H1 (cell line): ENCODE measurements around the gene CIT. TPM values are rescaled to one million over a fixed set of nuclear protein-coding genes. Genes with fewer than 3 reads are reported as not detected.

Experiments used
- CBX5 ChIP-seq: fragments of 300-800, 300-1000 bp; sonication (generic); IDR thresholded peaks from 2 replicates; pipeline ENCODE4 v1.7.1; 2016; ENCODE audit warnings: antibody characterized with exemption, low read length, low read depth
- CHD2 ChIP-seq: IDR thresholded peaks from 2 replicates; pipeline ENCODE4 v1.6.1; 2012; ENCODE audit warnings: low read length, improper control_type of control experiment
- EP300 ChIP-seq, 2 experiments: IDR thresholded peaks; 1 replicate in 1 of 2; 2 replicates in 1 of 2; pipeline ENCODE4 v1.6.1; 2011 to 2012; ENCODE audit warnings: low read depth in 2 of 2, low read length in 2 of 2, mild to moderate bottlenecking in 2 of 2, borderline replicate concordance in 1 of 2, inconsistent platforms in 1 of 2, moderate library complexity in 1 of 2
- JUN ChIP-seq: IDR thresholded peaks from 2 replicates; pipeline ENCODE4 v1.6.1; 2011; ENCODE audit warnings: low read depth, mild to moderate bottlenecking, improper control_type of control experiment, low read length
- PHF8 ChIP-seq: fragments of 200-600 bp; sonication (generic); conservative IDR thresholded peaks from 2 replicates; pipeline ENCODE4 v1.7.1; 2012; ENCODE audit warnings: low read depth, mild to moderate bottlenecking, inconsistent platforms, low read length, moderate library complexity
- RNF2 ChIP-seq: fragments of 200-900, 300-1000 bp; sonication (generic); IDR thresholded peaks from 2 replicates; pipeline ENCODE4 v1.7.1; 2016; ENCODE audit warnings: borderline replicate concordance, low read depth, mild to moderate bottlenecking, antibody characterized with exemption, low read length; ENCODE audit not compliant: poor library complexity, severe bottlenecking; ENCODE audit errors: missing control alignments
- polyA plus RNA-seq, 7 experiments: library from polyadenylated mRNA; depleted of rRNA in 3 of 7; stranded (reverse) in 5 of 7; unstranded in 2 of 7; fragments of >200 nt in 5 of 7; fragments of 200-250 nt in 2 of 7; gene quantifications; 1 replicate in 5 of 7; 2 replicates in 1 of 7; 4 replicates in 1 of 7; pipeline versions ENCODE4 v1.2.1 to v1.2.3, GENCODE V29; 2011 to 2013; ENCODE audit warnings: missing spikeins in 2 of 7, mixed read lengths in 2 of 7
- total RNA-seq: library from RNA; stranded (reverse); fragmentation: NEBNext Ultra II Directional; extraction: Animal tissue kit (Norgen Biotek cat#: 25700); gene quantifications from 2 replicates; pipeline ENCODE4 v1.2.1, GENCODE V29; 2021
- TF ChIP-seq, protein P1 (sequence below): fragments of 300-600 bp; sonication (generic); IDR thresholded peaks from 2 replicates; pipeline ENCODE4 v1.7.1; 2012; ENCODE audit warnings: low read length, moderate library complexity, mild to moderate bottlenecking, inconsistent platforms; ENCODE audit not compliant: insufficient replicate concordance
- TF ChIP-seq, protein P2 (sequence below): IDR thresholded peaks from 2 replicates; pipeline ENCODE4 v1.6.1; 2012; ENCODE audit warnings: inconsistent platforms

Gene CIT
- total and polyA plus RNA-seq, 2 of the 8 experiments (the other 6 are each of a cell fraction or from before 2014, with no cell fraction given), result 17.1 to 60.9 TPM

- TF ChIP-seq, protein P1, sequence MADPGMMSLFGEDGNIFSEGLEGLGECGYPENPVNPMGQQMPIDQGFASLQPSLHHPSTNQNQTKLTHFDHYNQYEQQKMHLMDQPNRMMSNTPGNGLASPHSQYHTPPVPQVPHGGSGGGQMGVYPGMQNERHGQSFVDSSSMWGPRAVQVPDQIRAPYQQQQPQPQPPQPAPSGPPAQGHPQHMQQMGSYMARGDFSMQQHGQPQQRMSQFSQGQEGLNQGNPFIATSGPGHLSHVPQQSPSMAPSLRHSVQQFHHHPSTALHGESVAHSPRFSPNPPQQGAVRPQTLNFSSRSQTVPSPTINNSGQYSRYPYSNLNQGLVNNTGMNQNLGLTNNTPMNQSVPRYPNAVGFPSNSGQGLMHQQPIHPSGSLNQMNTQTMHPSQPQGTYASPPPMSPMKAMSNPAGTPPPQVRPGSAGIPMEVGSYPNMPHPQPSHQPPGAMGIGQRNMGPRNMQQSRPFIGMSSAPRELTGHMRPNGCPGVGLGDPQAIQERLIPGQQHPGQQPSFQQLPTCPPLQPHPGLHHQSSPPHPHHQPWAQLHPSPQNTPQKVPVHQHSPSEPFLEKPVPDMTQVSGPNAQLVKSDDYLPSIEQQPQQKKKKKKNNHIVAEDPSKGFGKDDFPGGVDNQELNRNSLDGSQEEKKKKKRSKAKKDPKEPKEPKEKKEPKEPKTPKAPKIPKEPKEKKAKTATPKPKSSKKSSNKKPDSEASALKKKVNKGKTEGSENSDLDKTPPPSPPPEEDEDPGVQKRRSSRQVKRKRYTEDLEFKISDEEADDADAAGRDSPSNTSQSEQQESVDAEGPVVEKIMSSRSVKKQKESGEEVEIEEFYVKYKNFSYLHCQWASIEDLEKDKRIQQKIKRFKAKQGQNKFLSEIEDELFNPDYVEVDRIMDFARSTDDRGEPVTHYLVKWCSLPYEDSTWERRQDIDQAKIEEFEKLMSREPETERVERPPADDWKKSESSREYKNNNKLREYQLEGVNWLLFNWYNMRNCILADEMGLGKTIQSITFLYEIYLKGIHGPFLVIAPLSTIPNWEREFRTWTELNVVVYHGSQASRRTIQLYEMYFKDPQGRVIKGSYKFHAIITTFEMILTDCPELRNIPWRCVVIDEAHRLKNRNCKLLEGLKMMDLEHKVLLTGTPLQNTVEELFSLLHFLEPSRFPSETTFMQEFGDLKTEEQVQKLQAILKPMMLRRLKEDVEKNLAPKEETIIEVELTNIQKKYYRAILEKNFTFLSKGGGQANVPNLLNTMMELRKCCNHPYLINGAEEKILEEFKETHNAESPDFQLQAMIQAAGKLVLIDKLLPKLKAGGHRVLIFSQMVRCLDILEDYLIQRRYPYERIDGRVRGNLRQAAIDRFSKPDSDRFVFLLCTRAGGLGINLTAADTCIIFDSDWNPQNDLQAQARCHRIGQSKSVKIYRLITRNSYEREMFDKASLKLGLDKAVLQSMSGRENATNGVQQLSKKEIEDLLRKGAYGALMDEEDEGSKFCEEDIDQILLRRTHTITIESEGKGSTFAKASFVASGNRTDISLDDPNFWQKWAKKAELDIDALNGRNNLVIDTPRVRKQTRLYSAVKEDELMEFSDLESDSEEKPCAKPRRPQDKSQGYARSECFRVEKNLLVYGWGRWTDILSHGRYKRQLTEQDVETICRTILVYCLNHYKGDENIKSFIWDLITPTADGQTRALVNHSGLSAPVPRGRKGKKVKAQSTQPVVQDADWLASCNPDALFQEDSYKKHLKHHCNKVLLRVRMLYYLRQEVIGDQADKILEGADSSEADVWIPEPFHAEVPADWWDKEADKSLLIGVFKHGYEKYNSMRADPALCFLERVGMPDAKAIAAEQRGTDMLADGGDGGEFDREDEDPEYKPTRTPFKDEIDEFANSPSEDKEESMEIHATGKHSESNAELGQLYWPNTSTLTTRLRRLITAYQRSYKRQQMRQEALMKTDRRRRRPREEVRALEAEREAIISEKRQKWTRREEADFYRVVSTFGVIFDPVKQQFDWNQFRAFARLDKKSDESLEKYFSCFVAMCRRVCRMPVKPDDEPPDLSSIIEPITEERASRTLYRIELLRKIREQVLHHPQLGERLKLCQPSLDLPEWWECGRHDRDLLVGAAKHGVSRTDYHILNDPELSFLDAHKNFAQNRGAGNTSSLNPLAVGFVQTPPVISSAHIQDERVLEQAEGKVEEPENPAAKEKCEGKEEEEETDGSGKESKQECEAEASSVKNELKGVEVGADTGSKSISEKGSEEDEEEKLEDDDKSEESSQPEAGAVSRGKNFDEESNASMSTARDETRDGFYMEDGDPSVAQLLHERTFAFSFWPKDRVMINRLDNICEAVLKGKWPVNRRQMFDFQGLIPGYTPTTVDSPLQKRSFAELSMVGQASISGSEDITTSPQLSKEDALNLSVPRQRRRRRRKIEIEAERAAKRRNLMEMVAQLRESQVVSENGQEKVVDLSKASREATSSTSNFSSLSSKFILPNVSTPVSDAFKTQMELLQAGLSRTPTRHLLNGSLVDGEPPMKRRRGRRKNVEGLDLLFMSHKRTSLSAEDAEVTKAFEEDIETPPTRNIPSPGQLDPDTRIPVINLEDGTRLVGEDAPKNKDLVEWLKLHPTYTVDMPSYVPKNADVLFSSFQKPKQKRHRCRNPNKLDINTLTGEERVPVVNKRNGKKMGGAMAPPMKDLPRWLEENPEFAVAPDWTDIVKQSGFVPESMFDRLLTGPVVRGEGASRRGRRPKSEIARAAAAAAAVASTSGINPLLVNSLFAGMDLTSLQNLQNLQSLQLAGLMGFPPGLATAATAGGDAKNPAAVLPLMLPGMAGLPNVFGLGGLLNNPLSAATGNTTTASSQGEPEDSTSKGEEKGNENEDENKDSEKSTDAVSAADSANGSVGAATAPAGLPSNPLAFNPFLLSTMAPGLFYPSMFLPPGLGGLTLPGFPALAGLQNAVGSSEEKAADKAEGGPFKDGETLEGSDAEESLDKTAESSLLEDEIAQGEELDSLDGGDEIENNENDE, result no peak
- TF ChIP-seq CHD2 (no peak), CBX5 (no peak), PHF8 (no peak), RNF2 (no peak), EP300 (IDR thresholded peaks at IDR 0.05; ENCODE audit: borderline replicate concordance in 1 of 2, low read depth in 2 of 2, low read length in 2 of 2) (no peak), JUN (no peak)
- TF ChIP-seq, protein P2, sequence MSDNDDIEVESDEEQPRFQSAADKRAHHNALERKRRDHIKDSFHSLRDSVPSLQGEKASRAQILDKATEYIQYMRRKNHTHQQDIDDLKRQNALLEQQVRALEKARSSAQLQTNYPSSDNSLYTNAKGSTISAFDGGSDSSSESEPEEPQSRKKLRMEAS, result no peak
Measured at GRCh38 chr12:119762619-119763018, 114.5 kb downstream of the CIT start (continued).
